ENCODE measurements around the gene MAP3K2. TPM values are rescaled to one million over a fixed set of nuclear protein-coding genes. Genes with fewer than 3 reads are reported as not detected.

Gene MAP3K2
- total and polyA plus RNA-seq, 2 of the 4 experiments (the other 2 are of a cell fraction) = 6.2 to 30.8 TPM

DNA sequence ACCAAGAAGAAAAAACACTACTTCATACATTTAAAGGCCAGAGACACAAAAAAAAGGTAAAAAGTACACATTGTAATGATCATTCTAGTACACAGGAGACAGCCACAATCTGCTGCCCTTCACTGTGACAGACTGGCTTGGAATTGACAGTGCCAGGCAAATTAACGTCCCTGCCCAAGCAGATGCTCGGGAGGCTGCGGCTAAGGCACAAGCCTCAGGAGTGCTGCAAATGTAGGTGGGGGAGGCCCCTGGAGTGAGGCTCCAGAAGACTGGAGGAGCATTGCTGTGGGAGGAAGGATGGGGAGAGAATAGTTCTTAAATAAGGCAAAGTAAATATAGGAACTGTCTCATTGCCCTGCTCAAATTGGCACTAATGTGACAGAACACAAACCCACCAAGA, 112.4 kb downstream of the MAP3K2 start:
- ChIA-PET POLR2A (ENCODE audit: unreplicated experiment) (no interaction called here), CTCF (no interaction called here)
- Histone ChIP-seq H3K4me2 (ENCODE audit: low read depth, low read length) (no peak overlapping the region), H3K36me3 (ENCODE audit: control insufficient read depth, insufficient read depth, low read length) (peaks cover 65% of the 10 kb centered on the region), H3K79me1 (ENCODE audit: low read depth in 1 of 2, low read length in 2 of 2) (peaks cover 17 to 24% of the 10 kb centered on the region in 2 experiments; a peak in 3 of 4 replicates), H3K27ac (ENCODE audit: insufficient read depth, low read length) (no peak overlapping the region), H3K18ac (ENCODE audit: low read depth, low read length) (no peak overlapping the region), H4K5ac (ENCODE audit: low read depth, low read length) (no peak overlapping the region), H3K4me3 (ENCODE audit: insufficient read depth, low read depth, low read length) (no peak overlapping the region), H2AK5ac (ENCODE audit: low read depth, low read length) (no peak overlapping the region), H3K23ac (ENCODE audit: low read depth, low read length) (no peak overlapping the region), H2BK5ac (ENCODE audit: low read depth, low read length, poor library complexity, severe bottlenecking) (no peak overlapping the region), H3K9ac (ENCODE audit: low read depth, low read length) (no peak overlapping the region), H3K4me1 (ENCODE audit: control insufficient read depth, insufficient read depth, low read length) (no peaks in the 10 kb centered on the region), H2AK9ac (replicated peaks; ENCODE audit: low read depth, low read length, poor library complexity) (no peak overlapping the region), H4K8ac (ENCODE audit: low read depth in 2 of 2, low read length in 2 of 2) (no peak overlapping the region), H3K27me3 (ENCODE audit: control insufficient read depth, insufficient read depth, low read length) (no peaks in the 10 kb centered on the region), H2BK15ac (ENCODE audit: low read depth, low read length) (no peak overlapping the region), H3K9me3 (ENCODE audit: control insufficient read depth, insufficient read depth, low read length) (no peaks in the 10 kb centered on the region), H3K56ac (ENCODE audit: extremely low read depth, insufficient read depth, low read length) (no peak overlapping the region), H2BK120ac (ENCODE audit: low read depth, low read length) (no peak overlapping the region), H4K20me1 (ENCODE audit: insufficient read depth, low read length) (peaks cover 4% of the 10 kb centered on the region; the same call in 1 of the 2 replicates), H3K9me1 (ENCODE audit: insufficient read depth, low read length) (no peaks in the 10 kb centered on the region; the same call in 1 of the 2 replicates), H2BK20ac (ENCODE audit: low read depth, low read length) (no peak overlapping the region), H2AFZ (replicated peaks; ENCODE audit: low read length, poor library complexity) (no peak overlapping the region), H3K4ac (ENCODE audit: low read depth, low read length) (no peak overlapping the region), H3K14ac (replicated peaks; ENCODE audit: low read depth, low read length) (no peak overlapping the region), H4K91ac (ENCODE audit: insufficient read depth, low read depth, low read length) (no peak overlapping the region)
- WGBS, 2 experiments (ENCODE audit: extremely low coverage in 2 of 2, insufficient read length in 1 of 2) = no CpG with 5 or more reads among the region's 3 CpGs
- dilution Hi-C loops (cut with HindIII; ENCODE audit: low sequenced_read_pairs, unreplicated experiment) = no loop called here
- in situ Hi-C loops (cut with MboI; ENCODE audit: low sequenced_read_pairs) = loop anchor here (25.0 kb wide), 1 partner anchor 712 kb away; no protein-coding TSS in a partner anchor
- TF ChIP-seq NFE2L2 (IDR thresholded peaks at IDR 0.05; ENCODE audit: low read depth, low read length) = no peak
- TF ChIP-seq, protein P1, sequence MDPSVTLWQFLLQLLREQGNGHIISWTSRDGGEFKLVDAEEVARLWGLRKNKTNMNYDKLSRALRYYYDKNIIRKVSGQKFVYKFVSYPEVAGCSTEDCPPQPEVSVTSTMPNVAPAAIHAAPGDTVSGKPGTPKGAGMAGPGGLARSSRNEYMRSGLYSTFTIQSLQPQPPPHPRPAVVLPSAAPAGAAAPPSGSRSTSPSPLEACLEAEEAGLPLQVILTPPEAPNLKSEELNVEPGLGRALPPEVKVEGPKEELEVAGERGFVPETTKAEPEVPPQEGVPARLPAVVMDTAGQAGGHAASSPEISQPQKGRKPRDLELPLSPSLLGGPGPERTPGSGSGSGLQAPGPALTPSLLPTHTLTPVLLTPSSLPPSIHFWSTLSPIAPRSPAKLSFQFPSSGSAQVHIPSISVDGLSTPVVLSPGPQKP (IDR thresholded peaks at IDR 0.05; ENCODE audit: borderline replicate concordance, low read depth, low read length) = no peak
- no peak for TF ChIP-seq CEBPB (IDR thresholded peaks at IDR 0.05; ENCODE audit: low read depth, low read length)
- no peak for TF ChIP-seq CHD1 (IDR thresholded peaks at IDR 0.05; ENCODE audit: low read depth, low read length)
- no peak for TF ChIP-seq RFX5 (IDR thresholded peaks at IDR 0.05; ENCODE audit: low read depth, low read length)
- no peak for TF ChIP-seq RAD21 (IDR thresholded peaks at IDR 0.05; ENCODE audit: low read length)
- no peak for TF ChIP-seq FOS (IDR thresholded peaks at IDR 0.05; ENCODE audit: low read depth, low read length)
- no peak for TF ChIP-seq MAZ (IDR thresholded peaks at IDR 0.05; ENCODE audit: borderline replicate concordance, low read depth, low read length)
- TF ChIP-seq MAFK (IDR thresholded peaks at IDR 0.05; ENCODE audit: low read depth, low read length) = no peak
- TF ChIP-seq, protein P2, sequence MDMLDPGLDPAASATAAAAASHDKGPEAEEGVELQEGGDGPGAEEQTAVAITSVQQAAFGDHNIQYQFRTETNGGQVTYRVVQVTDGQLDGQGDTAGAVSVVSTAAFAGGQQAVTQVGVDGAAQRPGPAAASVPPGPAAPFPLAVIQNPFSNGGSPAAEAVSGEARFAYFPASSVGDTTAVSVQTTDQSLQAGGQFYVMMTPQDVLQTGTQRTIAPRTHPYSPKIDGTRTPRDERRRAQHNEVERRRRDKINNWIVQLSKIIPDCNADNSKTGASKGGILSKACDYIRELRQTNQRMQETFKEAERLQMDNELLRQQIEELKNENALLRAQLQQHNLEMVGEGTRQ (IDR thresholded peaks at IDR 0.05; ENCODE audit: low read depth, low read length) = no peak
- no peak for TF ChIP-seq POLR2A (IDR thresholded peaks at IDR 0.05; ENCODE audit: low read depth, low read length)
- TF ChIP-seq RCOR1 (IDR thresholded peaks at IDR 0.05; ENCODE audit: insufficient replicate concordance, low read length) = no peak
- no peak for TF ChIP-seq CTCF (conservative IDR thresholded peaks at IDR 0.05; ENCODE audit: low read depth, low read length)
- TF ChIP-seq BHLHE40 (IDR thresholded peaks at IDR 0.05; ENCODE audit: low read depth, low read length) = no peak
- no TSS peak for BruUV-seq (replicated peaks)
- ATAC-seq (ENCODE audit: low read depth) (no peak), DNase-seq (no peak)
- intact Hi-C loops (cut with micrococcal nuclease) = no loop called here
